SK-N-SH treated with all-trans-retinoic acid at 6 μM for 48 hours (cell line): ENCODE data around the gene CDX1.

ENCODE experiments used
- BACH2 ChIP-seq: fragments of 250-450 bp; sonication (Bioruptor Pico); IDR thresholded peaks from 2 replicates; pipeline ENCODE4 v1.9.0; 2021; ENCODE audit warnings: mild to moderate bottlenecking, borderline replicate concordance
- CSDC2 ChIP-seq: fragments of 250-450 bp; sonication (Bioruptor Pico); IDR thresholded peaks from 2 replicates; pipeline ENCODE4 v1.5.0; 2020; ENCODE audit warnings: mild to moderate bottlenecking, moderate library complexity
- ESRRG ChIP-seq: fragments of 250-450 bp; sonication (Bioruptor Pico); IDR thresholded peaks from 2 replicates; pipeline ENCODE4 v1.6.1; 2021; ENCODE audit warnings: mild to moderate bottlenecking
- GLIS3 ChIP-seq: fragments of 250-450 bp; sonication (Bioruptor Pico); IDR thresholded peaks from 2 replicates; pipeline ENCODE4 v1.5.0; 2020; ENCODE audit warnings: mild to moderate bottlenecking, moderate library complexity
- ZC3H10 ChIP-seq: fragments of 250-450 bp; sonication (Bioruptor Pico); IDR thresholded peaks from 2 replicates; pipeline ENCODE4 v1.5.1; 2021; ENCODE audit warnings: mild to moderate bottlenecking, moderate library complexity
- ZFP3 ChIP-seq: fragments of 250-450 bp; sonication (Bioruptor Pico); IDR thresholded peaks from 2 replicates; pipeline ENCODE4 v1.5.0; 2020; ENCODE audit warnings: mild to moderate bottlenecking, moderate library complexity
- ZNF565 ChIP-seq: fragments of 450-650 bp; formaldehyde crosslinking; conservative IDR thresholded peaks from 2 replicates; pipeline ENCODE4 v1.5.0; 2020; ENCODE audit warnings: low read depth, mild to moderate bottlenecking, moderate library complexity
- ZNF70 ChIP-seq: fragments of 450-650 bp; formaldehyde crosslinking; IDR thresholded peaks from 2 replicates; pipeline ENCODE4 v1.5.0; 2020; ENCODE audit warnings: mild to moderate bottlenecking, moderate library complexity
- TF ChIP-seq, protein P1 (sequence below): fragments of 250-450 bp; sonication (Bioruptor Pico); IDR thresholded peaks from 2 replicates; pipeline ENCODE4 v1.5.1; 2020; ENCODE audit warnings: low read depth, mild to moderate bottlenecking, moderate library complexity
- TF ChIP-seq, protein P2 (sequence below): fragments of 250-450 bp; sonication (Bioruptor Pico); IDR thresholded peaks from 2 replicates; pipeline ENCODE4 v1.5.1; 2021; ENCODE audit warnings: mild to moderate bottlenecking, moderate library complexity
- TF ChIP-seq, protein P3 (sequence below): fragments of 250-450 bp; sonication (Bioruptor Pico); IDR thresholded peaks from 2 replicates; pipeline ENCODE4 v1.8.0; 2020; ENCODE audit warnings: mild to moderate bottlenecking, moderate library complexity, borderline replicate concordance

DNA sequence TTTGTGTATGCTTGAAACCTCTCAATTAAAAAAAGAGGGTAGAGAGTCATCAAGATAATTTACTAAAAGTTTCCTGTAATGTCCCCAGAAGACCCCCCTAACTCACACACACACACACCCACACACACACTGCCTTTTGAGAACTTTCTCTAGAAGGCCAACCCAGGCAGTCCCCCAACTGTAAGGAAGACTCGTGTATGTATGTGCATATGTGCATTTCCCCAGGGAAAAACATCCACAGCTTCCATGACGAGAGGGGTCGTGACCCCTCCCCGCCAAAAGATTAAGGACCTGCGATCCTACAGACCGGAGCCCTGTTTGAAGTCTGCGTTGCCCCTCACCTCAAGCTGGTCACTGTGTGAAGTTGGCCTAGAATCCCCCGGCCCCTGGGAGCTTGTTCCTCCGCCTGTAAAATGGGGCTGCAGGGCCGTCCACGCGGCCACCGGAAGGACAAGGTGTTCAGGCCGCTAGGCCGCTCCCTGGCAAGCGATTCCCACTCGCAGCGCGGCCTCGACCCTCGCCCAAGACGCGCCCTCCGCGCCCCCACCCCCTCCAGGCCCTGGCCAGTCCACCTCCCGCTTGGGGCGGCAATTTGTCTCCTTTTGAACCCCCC lies 435 bp upstream of the CDX1 start:
- TF ChIP-seq CSDC2 (CRISPR knock-in tag) (no peak), ZFP3 (CRISPR knock-in tag) (no peak), ZC3H10 (CRISPR knock-in tag) (no peak), BACH2 (no peak), ZNF70 (no peak), ESRRG (CRISPR knock-in tag) (no peak), ZNF565 (no peak), GLIS3 (CRISPR knock-in tag) (no peak)
- TF ChIP-seq, protein P1, sequence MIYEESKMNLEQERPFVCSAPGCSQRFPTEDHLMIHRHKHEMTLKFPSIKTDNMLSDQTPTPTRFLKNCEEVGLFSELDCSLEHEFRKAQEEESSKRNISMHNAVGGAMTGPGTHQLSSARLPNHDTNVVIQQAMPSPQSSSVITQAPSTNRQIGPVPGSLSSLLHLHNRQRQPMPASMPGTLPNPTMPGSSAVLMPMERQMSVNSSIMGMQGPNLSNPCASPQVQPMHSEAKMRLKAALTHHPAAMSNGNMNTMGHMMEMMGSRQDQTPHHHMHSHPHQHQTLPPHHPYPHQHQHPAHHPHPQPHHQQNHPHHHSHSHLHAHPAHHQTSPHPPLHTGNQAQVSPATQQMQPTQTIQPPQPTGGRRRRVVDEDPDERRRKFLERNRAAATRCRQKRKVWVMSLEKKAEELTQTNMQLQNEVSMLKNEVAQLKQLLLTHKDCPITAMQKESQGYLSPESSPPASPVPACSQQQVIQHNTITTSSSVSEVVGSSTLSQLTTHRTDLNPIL (CRISPR knock-in tag): no peak
- TF ChIP-seq, protein P2, sequence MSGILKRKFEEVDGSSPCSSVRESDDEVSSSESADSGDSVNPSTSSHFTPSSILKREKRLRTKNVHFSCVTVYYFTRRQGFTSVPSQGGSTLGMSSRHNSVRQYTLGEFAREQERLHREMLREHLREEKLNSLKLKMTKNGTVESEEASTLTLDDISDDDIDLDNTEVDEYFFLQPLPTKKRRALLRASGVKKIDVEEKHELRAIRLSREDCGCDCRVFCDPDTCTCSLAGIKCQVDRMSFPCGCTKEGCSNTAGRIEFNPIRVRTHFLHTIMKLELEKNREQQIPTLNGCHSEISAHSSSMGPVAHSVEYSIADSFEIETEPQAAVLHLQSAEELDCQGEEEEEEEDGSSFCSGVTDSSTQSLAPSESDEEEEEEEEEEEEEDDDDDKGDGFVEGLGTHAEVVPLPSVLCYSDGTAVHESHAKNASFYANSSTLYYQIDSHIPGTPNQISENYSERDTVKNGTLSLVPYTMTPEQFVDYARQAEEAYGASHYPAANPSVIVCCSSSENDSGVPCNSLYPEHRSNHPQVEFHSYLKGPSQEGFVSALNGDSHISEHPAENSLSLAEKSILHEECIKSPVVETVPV (CRISPR knock-in tag): no peak
- TF ChIP-seq, protein P3, sequence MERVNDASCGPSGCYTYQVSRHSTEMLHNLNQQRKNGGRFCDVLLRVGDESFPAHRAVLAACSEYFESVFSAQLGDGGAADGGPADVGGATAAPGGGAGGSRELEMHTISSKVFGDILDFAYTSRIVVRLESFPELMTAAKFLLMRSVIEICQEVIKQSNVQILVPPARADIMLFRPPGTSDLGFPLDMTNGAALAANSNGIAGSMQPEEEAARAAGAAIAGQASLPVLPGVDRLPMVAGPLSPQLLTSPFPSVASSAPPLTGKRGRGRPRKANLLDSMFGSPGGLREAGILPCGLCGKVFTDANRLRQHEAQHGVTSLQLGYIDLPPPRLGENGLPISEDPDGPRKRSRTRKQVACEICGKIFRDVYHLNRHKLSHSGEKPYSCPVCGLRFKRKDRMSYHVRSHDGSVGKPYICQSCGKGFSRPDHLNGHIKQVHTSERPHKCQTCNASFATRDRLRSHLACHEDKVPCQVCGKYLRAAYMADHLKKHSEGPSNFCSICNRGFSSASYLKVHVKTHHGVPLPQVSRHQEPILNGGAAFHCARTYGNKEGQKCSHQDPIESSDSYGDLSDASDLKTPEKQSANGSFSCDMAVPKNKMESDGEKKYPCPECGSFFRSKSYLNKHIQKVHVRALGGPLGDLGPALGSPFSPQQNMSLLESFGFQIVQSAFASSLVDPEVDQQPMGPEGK (CRISPR knock-in tag): no peak
